ENCODE results near the gene PDE7B. TPM values are rescaled to one million over a fixed set of nuclear protein-coding genes. Genes with fewer than 3 reads are reported as not detected.

PDE7B gene
- total RNA-seq, 1 experiment from 2014 or later, result 1.8 TPM

DNA sequence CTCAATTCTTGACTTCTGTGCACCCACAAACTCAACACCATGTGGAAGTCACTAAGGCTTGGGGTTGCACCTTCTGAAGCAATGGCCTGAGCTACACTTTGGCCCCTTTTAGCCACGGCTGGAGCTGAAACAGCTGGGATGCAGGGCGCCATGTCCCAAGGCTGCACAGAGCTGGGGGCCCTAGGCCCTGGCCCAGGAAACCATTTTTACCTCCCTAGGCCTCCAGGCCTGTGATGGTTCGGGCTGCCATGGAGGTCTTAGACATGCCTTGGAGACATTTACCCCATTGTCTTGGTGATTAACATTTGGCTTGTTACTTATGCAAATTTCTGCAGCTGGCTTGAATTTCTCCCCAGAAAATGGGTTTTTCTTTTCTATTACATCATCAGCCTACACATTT, 311.8 kb downstream of the PDE7B start:
- no peak overlapping the region for H3K4me3 ChIP-seq
- no peak for DNase-seq
- no peaks in the 10 kb centered on the region for H3K9me3 ChIP-seq
- H3K36me3 ChIP-seq, result peaks cover 4% of the 10 kb centered on the region
- H3K27me3 ChIP-seq, result no peaks in the 10 kb centered on the region

DNA sequence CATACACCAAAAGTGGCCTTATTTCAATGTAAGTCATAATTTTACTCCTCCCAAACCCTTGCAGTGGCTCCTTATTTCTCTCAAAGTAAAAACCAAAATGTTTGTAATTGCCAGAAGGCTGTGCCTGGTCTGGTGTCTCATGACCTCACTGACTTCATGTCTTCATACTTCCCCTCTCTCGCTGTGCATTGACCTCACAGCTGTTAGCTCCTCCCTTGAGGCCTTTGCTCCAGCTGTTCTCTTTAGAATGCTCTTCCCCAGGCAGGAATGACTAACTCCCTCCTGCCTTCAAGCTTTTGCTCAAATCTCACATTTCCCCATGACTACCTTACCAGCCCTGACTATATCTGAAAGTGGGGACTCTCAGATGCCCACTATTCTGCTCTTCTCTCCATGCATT, 315.3 kb downstream of the PDE7B start:
- no peak for DNase-seq
- H3K36me3 ChIP-seq, result peaks cover 4% of the 10 kb centered on the region
- H3K4me3 ChIP-seq, result no peak overlapping the region
- no peaks in the 10 kb centered on the region for H3K9me3 ChIP-seq
- no peaks in the 10 kb centered on the region for H3K27me3 ChIP-seq

DNA sequence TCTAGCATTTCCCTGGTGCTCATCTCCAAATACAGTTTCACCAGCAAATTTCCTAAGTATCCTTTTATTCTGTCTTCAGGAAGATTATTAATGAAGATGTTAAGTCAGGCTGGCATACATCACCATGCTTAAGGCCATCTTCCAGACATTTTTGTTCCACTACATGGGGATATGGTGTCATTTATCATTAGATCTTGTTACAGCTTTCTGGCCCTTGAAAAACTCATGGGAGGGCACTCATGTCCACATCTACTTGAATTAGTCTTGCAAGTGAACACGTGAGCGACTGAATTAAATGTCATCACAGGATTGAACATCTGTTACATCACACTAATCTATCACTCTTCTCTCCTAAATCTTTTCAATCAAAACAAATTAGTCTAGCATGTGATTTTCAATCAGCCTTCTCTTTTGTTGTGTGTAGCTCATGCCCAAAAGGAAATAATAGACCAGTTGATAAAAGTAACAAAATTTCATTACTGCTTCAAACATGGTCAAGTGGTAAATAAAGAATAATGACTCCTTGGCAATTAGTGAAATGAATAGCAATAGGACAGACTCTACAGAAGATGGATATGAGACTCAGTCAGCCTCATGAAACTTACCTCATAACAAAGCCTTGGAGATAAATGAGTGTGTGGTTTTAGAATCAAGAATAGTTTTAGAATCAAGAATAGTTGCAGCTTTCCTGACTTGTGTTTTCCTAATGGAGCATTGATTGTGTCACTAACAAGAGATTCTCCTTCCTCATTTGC, 318.1 kb downstream of the PDE7B start:
- peaks cover 6% of the 10 kb centered on the region for H3K36me3 ChIP-seq
- no peaks in the 10 kb centered on the region for H3K27me3 ChIP-seq
- no peaks in the 10 kb centered on the region for H3K9me3 ChIP-seq
- no peak overlapping the region for H3K4me3 ChIP-seq
- DNase-seq, result no peak

DNA sequence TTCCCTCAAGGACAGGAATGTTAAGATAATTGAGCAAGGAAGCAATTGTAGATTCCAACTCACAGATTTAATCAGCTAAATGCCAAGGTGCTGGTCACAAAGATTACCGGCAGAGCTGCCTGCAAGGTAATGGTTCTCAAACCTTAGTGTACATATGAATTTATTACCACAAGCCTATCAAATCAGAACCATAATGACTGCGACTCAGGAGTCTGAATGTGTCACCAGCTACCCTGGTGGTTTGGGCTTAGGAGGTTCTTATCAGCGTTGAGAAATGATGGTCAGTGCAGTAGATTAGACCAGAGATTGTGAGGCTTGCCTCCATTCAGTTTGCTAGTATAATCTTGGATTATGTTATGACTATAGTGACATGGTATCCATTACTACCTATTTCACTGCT, 319.7 kb downstream of the PDE7B start:
- no peak for DNase-seq
- H3K4me3 ChIP-seq, result no peak overlapping the region
- no peaks in the 10 kb centered on the region for H3K27me3 ChIP-seq
- H3K9me3 ChIP-seq, result no peaks in the 10 kb centered on the region
- peaks cover 4% of the 10 kb centered on the region for H3K36me3 ChIP-seq

DNA sequence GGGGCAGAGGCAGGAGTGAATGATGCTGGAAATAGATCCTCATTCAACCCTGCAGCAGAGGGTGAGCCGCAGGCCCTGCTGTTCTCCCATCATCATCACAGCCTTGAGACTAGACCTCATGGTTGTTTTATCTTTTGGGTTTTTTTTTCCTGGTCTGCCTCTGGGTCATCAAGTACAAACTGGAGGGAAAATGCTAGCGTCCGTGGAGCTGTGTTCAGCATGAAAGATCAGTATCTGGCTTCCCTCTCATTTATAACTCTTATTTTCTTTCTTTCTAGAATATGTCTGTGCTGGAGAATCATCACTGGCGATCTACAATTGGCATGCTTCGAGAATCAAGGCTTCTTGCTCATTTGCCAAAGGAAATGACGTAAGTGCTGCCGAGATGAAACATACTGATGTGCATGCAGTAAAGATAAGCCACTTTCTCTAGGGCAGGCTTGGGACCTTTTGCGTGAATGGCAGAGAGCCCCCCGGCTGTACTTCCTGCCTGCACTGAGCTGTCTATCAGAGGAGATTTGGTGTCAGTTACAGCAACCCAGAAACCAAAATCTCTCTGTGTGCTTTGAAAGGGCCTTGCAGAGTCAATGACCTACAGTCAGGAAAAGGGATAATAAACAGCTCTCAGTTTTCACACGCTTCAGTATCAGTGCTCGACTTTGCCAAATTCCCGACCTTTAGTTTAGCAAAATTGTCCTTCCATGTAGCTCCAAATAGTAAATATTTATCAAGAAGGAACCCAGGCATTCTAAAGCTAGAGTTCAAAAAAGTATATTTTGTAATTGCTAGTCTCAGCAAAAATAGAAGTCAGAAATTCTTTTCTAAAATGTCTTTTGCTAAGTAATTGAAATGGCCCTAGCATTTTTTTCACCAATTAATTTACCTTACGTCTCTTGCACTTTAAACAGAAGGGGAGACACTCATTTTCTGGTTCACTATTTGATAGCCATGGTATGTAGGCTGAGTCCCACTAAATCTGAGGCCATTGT, 322.3 kb downstream of the PDE7B start:
- no peak overlapping the region for H3K4me3 ChIP-seq
- peaks cover 3% of the 10 kb centered on the region for H3K36me3 ChIP-seq
- H3K27me3 ChIP-seq, result no peaks in the 10 kb centered on the region
- H3K9me3 ChIP-seq, result no peaks in the 10 kb centered on the region
- DNase-seq, result no peak

DNA sequence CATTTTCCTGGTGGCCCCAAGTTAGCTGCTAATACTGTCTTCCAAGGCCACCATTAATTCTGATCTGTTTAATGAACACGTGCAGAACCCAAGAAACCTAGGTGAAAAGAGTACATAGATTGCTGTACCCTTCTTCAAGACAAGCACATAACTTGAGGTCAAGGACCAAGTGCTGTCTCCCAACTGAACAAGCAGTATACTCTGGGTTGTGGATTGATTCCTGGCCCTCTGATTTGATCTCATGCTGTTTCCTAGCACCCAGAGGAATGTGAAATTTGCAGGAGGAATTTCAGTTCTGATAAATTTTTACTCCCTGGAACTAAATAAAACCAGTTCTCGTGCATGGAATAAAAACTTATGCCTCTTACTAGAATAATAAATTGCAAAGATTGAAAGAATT, 323.0 kb downstream of the PDE7B start:
- H3K36me3 ChIP-seq, result peaks cover 3% of the 10 kb centered on the region
- DNase-seq, result no peak

DNA sequence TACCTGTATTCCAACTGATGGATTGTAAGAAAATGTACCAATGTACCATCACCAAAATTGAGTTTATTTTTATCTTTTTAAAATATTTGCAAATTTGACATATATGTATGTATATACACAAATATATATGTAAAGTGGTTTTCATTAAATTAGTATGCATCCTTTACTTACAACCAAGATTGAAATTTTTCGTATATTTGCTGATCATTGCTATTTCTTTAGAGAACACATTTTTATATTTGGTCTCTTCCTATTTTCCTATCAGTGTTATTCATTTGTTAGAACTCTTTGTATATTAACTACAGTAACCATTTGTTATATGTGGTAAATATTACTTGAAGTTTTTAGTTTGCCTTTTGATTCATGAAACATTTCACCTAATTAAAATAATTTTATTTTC, 324.4 kb downstream of the PDE7B start:
- DNase-seq, result no peak
- Histone ChIP-seq H3K4me3 (no peak overlapping the region), H3K36me3 (peaks cover 3% of the 10 kb centered on the region), H3K9me3 (no peaks in the 10 kb centered on the region), H3K27me3 (no peaks in the 10 kb centered on the region)

More for the DNA sequence above, 323.0 kb downstream of the PDE7B start:
- H3K4me3 ChIP-seq, result no peak overlapping the region
- no peaks in the 10 kb centered on the region for H3K27me3 ChIP-seq
- H3K9me3 ChIP-seq, result no peaks in the 10 kb centered on the region

DNA sequence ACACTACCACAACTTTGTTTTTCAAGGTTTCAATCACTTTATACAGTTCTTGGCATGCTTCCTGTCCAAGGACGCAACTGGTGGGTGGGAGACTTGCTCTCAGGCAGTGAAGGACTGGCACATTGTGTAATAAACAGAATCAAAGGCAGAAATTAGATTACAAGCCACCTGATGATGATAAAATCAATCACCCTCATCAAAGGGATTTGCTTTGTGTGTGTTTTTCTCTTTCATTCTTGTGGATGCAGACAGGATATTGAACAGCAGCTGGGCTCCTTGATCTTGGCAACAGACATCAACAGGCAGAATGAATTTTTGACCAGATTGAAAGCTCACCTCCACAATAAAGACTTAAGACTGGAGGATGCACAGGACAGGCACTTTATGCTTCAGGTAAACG, 327.2 kb downstream of the PDE7B start:
- Histone ChIP-seq H3K4me3 (no peak overlapping the region), H3K27me3 (no peaks in the 10 kb centered on the region), H3K9me3 (no peaks in the 10 kb centered on the region), H3K36me3 (peaks cover 3% of the 10 kb centered on the region)
- DNase-seq, result no peak

DNA sequence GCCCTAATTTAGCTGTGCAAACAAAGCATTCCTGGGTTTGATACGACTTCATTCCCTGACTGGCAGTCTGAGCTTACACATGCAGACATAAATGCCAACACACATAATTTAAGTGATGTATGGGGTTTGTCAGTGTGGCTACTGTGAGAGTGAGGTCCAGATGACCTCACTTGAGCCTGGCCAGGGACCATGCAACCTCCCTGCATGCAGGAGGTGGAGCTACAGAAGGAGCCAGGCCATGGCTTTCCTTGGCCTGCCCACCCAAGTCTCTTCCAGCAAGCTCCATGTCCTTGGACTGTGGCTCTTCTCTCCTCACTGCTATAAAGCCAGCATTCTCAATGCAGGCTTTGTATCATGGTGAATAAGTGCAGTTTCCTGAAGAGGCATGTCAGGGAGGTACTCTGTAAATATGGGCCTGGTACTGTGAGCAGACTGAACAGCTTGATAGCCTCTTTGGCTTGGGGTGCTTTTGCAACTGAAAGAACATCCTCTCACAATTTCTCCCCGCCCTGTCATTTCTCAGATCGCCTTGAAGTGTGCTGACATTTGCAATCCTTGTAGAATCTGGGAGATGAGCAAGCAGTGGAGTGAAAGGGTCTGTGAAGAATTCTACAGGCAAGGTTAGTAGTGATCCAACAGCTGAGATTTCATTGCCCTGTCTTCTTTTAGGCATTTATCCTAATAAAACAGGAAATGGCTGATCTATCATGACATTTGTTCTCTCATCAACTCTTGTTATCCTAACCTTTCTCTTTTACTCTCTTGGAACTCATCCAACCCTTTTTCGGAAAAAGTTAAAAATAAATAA, 329.4 kb downstream of the PDE7B start:
- no peak overlapping the region for H3K4me3 ChIP-seq
- H3K27me3 ChIP-seq, result no peaks in the 10 kb centered on the region
- no peak for DNase-seq
- H3K9me3 ChIP-seq, result no peaks in the 10 kb centered on the region
- H3K36me3 ChIP-seq, result no peaks in the 10 kb centered on the region

DNA sequence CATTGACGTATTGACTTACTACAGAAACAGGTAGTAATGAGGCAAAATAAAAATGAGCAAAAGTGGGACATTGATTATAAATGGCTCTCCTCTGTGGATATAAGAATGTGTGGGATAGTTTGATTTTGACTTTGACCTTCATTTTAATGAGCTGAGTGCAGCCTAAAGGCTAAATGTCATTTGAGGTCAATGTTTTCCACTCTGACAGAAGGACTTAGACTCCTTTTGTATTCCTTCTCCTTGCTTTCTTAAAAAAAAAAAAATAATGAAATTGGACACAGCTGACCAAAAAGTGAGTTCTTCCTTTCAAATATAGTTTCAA, 330.0 kb downstream of the PDE7B start:
- no peaks in the 10 kb centered on the region for H3K27me3 ChIP-seq
- no peak for DNase-seq
- no peaks in the 10 kb centered on the region for H3K9me3 ChIP-seq
- H3K4me3 ChIP-seq, result no peak overlapping the region
- no peaks in the 10 kb centered on the region for H3K36me3 ChIP-seq

DNA sequence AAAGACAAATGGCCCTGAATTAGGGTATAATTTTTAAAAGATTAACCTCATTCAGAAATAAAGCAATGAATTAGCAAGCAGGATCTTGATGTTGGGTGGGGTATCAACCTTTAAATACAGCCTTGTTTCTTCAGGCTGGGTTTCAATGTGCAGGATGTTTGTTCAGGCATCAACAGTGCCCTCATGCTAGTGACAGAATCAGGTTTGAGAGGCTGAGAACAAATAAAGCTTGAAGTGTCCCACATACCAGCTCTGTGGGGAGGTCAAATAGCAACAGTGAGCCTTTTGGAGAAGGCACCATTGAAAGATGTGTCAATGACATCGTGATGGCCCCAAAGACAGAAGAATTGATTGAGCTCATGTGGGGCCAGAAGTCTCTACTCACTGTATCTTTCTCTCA, 330.4 kb downstream of the PDE7B start:
- Histone ChIP-seq H3K27me3 (no peaks in the 10 kb centered on the region), H3K9me3 (no peaks in the 10 kb centered on the region), H3K36me3 (no peaks in the 10 kb centered on the region), H3K4me3 (no peak overlapping the region)
- no peak for DNase-seq

DNA sequence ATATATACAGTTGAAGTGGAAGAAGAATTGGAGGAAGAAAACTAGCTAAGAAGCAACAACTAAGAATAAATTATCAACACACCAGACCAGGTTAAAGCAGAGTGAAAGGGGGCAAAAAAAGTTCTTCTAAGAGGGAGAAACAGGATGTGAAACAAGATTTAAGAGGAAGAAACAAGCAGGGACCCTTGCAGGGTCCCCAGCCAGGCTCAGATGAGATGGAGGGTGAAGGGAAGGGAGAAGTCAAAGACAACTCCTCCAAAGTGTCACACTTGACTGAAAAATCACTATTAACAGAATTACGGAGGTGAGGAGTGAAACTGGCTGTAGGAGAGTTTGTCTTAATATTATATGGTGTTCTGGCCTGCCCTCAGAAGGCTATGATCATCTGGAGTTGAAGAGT, 333.2 kb downstream of the PDE7B start:
- Histone ChIP-seq H3K36me3 (peaks cover 5% of the 10 kb centered on the region), H3K4me3 (no peak overlapping the region), H3K9me3 (no peaks in the 10 kb centered on the region), H3K27me3 (no peaks in the 10 kb centered on the region)
- DNase-seq, result no peak

DNA sequence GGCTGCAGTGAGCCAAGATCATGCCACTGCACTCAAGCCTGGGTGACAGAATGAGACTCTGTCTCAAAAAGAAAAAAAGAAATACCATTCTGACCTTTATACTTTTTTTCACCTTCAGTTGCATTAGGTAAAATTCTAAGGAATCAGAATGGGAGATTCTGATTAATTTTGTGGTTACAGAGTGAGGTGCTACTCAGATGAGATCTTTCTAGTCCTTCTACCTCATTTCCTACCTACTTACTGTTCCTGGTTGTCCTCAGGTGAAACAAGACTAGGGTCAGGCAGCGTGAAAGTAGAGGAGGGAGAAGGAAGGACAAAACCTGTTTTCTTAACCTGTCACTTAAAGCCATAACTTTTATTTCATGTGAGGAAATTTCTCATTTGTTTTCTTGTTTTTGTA, 334.9 kb downstream of the PDE7B start:
- no peak for DNase-seq
- H3K36me3 ChIP-seq, result peaks cover 5% of the 10 kb centered on the region
- H3K4me3 ChIP-seq, result no peak overlapping the region
- H3K9me3 ChIP-seq, result no peaks in the 10 kb centered on the region
- H3K27me3 ChIP-seq, result no peaks in the 10 kb centered on the region

DNA sequence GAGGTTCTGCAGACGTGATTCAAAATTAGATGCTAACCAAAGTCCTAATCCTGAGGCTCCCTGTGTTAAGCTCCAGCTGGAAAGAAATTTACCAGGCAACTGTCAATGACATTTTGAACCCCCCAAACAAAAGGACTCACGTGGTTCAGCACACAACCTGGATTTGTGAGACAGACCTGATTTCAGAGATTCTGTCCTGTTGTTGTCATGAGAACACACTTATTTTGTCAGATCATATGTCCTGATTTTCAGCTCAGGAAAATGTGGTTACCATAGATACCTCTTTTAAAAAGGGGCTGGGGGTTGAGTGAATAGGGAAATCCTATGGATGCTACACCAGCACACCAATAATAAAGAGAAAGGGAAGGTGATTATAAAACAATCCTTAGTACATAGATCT, 337.0 kb downstream of the PDE7B start:
- Histone ChIP-seq H3K9me3 (no peaks in the 10 kb centered on the region), H3K27me3 (no peaks in the 10 kb centered on the region), H3K36me3 (peaks cover 5% of the 10 kb centered on the region)

DNA sequence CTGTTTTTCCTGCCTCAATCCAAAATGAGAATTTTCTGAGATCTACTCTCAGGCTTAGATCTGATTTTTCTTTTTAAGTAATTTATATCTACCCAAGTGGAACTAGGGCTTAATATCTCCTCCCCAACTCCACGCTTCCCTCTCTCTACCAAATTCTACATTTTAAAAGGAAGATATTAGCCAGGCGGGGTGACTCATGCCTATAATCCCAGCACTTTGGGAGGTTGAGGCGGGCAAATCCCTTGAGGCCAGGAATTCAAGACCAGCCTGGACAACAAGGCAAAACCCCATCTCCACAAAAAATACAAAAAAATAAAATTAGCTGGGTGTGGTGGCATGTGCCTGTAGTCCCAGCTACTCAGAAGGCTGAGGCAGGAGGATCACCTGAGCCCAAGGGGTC, 337.6 kb downstream of the PDE7B start:
- Histone ChIP-seq H3K27me3 (no peaks in the 10 kb centered on the region), H3K4me3 (no peak overlapping the region), H3K36me3 (peaks cover 5% of the 10 kb centered on the region), H3K9me3 (no peaks in the 10 kb centered on the region)
- DNase-seq, result no peak

More for the DNA sequence above, 337.0 kb downstream of the PDE7B start:
- DNase-seq, result no peak
- H3K4me3 ChIP-seq, result no peak overlapping the region

DNA sequence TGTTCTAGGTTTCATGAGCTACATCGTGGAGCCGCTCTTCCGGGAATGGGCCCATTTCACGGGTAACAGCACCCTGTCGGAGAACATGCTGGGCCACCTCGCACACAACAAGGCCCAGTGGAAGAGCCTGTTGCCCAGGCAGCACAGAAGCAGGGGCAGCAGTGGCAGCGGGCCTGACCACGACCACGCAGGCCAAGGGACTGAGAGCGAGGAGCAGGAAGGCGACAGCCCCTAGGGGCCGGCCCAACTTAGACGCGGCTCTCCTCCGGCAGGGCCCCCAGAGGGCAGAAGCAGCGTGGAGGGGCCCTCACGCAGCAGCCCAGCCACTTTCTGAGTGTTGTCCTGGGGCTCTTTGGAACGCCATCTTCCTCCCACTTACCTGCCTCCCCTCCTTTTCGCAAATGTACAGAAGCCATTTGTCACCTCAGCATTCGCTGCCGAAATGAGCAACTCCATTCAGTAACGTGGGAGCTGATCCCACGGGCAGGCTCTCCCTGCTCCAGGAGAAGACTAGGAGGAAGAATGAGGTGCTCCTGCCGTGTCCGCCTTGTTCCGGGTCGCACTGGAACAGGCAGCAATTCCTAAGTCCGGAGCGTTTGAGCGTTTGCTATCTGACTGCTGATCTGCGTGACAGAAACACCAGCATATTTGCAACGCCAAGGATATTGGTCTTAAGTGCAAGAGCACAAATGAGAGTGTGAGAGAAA, 340.3 kb downstream of the PDE7B start:
- DNase-seq, result no peak
- Histone ChIP-seq H3K9me3 (no peaks in the 10 kb centered on the region), H3K27me3 (no peaks in the 10 kb centered on the region), H3K36me3 (peaks cover 5% of the 10 kb centered on the region), H3K4me3 (no peak overlapping the region)

All from MG63 (cell line).